Measurements from ENCODE around the gene FOXP2.

Gene FOXP2

DNA sequence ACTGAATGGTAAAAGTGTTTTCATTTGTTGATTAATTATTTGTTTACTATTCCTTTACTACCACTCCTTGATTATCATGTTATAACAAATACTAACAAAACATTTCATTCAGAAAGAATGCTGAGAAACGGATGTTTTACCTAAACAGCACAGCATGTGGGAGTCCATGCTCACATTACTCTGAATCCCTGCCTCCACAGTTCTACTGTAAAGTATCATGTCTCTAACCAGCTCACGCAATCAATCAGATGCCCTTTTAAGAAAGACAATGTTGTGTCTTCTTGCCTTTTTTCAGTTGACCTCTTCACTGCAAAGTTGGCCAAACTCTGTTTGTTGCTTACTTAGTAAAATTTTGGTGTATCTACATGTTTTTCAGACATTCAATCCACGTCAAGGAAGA is 274.8 kb downstream of the FOXP2 start:
- H3K9me3 ChIP-seq (ENCODE audit: control insufficient read depth, insufficient read depth, low read depth, low read length) = no peaks in the 10 kb centered on the region
- no peak overlapping the region for H3K4me3 ChIP-seq (ENCODE audit: low read depth, low read length)
- H3K4me1 ChIP-seq (ENCODE audit: control insufficient read depth, insufficient read depth, low read length) = peaks cover 2% of the 10 kb centered on the region; the same call in 1 of the 2 replicates
- CTCF ChIA-PET = interaction anchor here (0.6 kb wide), 2 partner anchors 241 to 1091 kb away, joined by 3 to 4 read pairs; no protein-coding TSS in a partner anchor
- no peaks in the 10 kb centered on the region for H3K36me3 ChIP-seq (ENCODE audit: control insufficient read depth in 2 of 2, insufficient read depth in 1 of 2, low read length in 2 of 2)
- TF ChIP-seq ZSCAN23 (tag by site-specific recombination; IDR thresholded peaks at IDR 0.05) (no peak), HOXA7 (CRISPR knock-in tag; IDR thresholded peaks at IDR 0.05; ENCODE audit: borderline replicate concordance) (no peak), ZNF211 (tag by site-specific recombination; IDR thresholded peaks at IDR 0.05; ENCODE audit: low read depth) (no peak), ZNF660 (tag by site-specific recombination; IDR thresholded peaks at IDR 0.05) (no peak), ZNF174 (tag by site-specific recombination; IDR thresholded peaks at IDR 0.05) (no peak), ZNF433 (tag by site-specific recombination; IDR thresholded peaks at IDR 0.05; ENCODE audit: low read depth) (no peak), ZNF549 (tag by site-specific recombination; IDR thresholded peaks at IDR 0.05) (no peak), ZNF521 (tag by site-specific recombination; IDR thresholded peaks at IDR 0.05) (no peak), BCL11A (tag by site-specific recombination; IDR thresholded peaks at IDR 0.05; ENCODE audit: low read depth) (no peak), ZNF76 (tag by site-specific recombination; IDR thresholded peaks at IDR 0.05; ENCODE audit: borderline replicate concordance, low read depth) (no peak), SALL2 (tag by site-specific recombination; IDR thresholded peaks at IDR 0.05; ENCODE audit: borderline replicate concordance) (no peak), GLI4 (tag by site-specific recombination; IDR thresholded peaks at IDR 0.05) (no peak), ZXDB (tag by site-specific recombination; IDR thresholded peaks at IDR 0.05) (no peak)
- TF ChIP-seq, protein P1, sequence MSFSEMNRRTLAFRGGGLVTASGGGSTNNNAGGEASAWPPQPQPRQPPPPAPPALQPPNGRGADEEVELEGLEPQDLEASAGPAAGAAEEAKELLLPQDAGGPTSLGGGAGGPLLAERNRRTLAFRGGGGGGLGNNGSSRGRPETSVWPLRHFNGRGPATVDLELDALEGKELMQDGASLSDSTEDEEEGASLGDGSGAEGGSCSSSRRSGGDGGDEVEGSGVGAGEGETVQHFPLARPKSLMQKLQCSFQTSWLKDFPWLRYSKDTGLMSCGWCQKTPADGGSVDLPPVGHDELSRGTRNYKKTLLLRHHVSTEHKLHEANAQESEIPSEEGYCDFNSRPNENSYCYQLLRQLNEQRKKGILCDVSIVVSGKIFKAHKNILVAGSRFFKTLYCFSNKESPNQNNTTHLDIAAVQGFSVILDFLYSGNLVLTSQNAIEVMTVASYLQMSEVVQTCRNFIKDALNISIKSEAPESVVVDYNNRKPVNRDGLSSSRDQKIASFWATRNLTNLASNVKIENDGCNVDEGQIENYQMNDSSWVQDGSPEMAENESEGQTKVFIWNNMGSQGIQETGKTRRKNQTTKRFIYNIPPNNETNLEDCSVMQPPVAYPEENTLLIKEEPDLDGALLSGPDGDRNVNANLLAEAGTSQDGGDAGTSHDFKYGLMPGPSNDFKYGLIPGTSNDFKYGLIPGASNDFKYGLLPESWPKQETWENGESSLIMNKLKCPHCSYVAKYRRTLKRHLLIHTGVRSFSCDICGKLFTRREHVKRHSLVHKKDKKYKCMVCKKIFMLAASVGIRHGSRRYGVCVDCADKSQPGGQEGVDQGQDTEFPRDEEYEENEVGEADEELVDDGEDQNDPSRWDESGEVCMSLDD (tag by site-specific recombination; IDR thresholded peaks at IDR 0.05) = no peak
- TF ChIP-seq, protein P2, sequence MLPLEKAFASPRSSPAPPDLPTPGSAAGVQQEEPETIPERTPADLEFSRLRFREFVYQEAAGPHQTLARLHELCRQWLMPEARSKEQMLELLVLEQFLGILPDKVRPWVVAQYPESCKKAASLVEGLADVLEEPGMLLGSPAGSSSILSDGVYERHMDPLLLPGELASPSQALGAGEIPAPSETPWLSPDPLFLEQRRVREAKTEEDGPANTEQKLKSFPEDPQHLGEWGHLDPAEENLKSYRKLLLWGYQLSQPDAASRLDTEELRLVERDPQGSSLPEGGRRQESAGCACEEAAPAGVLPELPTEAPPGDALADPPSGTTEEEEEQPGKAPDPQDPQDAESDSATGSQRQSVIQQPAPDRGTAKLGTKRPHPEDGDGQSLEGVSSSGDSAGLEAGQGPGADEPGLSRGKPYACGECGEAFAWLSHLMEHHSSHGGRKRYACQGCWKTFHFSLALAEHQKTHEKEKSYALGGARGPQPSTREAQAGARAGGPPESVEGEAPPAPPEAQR (tag by site-specific recombination; IDR thresholded peaks at IDR 0.05) = no peak
- TF ChIP-seq, protein P3, sequence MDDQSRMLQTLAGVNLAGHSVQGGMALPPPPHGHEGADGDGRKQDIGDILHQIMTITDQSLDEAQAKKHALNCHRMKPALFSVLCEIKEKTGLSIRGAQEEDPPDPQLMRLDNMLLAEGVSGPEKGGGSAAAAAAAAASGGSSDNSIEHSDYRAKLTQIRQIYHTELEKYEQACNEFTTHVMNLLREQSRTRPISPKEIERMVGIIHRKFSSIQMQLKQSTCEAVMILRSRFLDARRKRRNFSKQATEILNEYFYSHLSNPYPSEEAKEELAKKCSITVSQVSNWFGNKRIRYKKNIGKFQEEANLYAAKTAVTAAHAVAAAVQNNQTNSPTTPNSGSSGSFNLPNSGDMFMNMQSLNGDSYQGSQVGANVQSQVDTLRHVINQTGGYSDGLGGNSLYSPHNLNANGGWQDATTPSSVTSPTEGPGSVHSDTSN (CRISPR knock-in tag; IDR thresholded peaks at IDR 0.05) = no peak
- TF ChIP-seq, protein P4, sequence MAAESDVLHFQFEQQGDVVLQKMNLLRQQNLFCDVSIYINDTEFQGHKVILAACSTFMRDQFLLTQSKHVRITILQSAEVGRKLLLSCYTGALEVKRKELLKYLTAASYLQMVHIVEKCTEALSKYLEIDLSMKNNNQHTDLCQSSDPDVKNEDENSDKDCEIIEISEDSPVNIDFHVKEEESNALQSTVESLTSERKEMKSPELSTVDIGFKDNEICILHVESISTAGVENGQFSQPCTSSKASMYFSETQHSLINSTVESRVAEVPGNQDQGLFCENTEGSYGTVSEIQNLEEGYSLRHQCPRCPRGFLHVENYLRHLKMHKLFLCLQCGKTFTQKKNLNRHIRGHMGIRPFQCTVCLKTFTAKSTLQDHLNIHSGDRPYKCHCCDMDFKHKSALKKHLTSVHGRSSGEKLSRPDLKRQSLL (tag by site-specific recombination; IDR thresholded peaks at IDR 0.05) = no peak
- no peak overlapping the region for H3K27ac ChIP-seq (ENCODE audit: extremely low read depth, low read depth, low read length)
- POLR2A ChIA-PET = no interaction called here

DNA sequence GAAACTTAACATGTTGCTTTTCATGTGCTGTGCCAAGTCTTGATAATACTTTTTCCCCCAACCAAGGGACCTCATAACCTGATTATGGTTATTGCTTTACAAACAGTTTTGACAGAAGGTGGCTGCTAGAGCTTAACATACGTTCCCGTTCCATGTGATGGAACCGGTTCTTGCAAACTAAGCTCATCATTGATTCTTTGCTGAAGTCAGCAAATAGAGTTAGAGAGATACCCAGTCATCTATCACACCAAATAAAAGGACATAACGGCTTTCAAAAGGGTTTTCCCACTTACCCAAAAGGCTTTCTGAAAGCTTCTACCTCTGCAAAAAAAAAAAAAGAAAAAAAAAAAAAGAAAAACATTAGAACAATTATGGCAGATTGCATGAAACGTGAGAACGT is 277.0 kb downstream of the FOXP2 start:
- POLR2A ChIA-PET = no interaction called here
- Histone ChIP-seq H3K4me1 (ENCODE audit: control insufficient read depth, insufficient read depth, low read length) (peaks cover 2% of the 10 kb centered on the region; the same call in 1 of the 2 replicates), H3K27ac (ENCODE audit: extremely low read depth, low read depth, low read length) (no peak overlapping the region), H3K4me3 (ENCODE audit: low read depth, low read length) (no peak overlapping the region), H3K9me3 (ENCODE audit: control insufficient read depth, insufficient read depth, low read depth, low read length) (no peaks in the 10 kb centered on the region), H3K36me3 (ENCODE audit: control insufficient read depth in 2 of 2, insufficient read depth in 1 of 2, low read length in 2 of 2) (no peaks in the 10 kb centered on the region)
- CTCF ChIA-PET = no interaction called here
- TF ChIP-seq ZNF433 (tag by site-specific recombination; IDR thresholded peaks at IDR 0.05; ENCODE audit: low read depth) (no peak), ZNF311 (tag by site-specific recombination; IDR thresholded peaks at IDR 0.05; ENCODE audit: borderline replicate concordance) (no peak), ZNF629 (tag by site-specific recombination; IDR thresholded peaks at IDR 0.05) (no peak), ZNF555 (tag by site-specific recombination; conservative IDR thresholded peaks at IDR 0.05) (no peak), ZNF223 (tag by site-specific recombination; IDR thresholded peaks at IDR 0.05) (no peak), HOXC10 (CRISPR knock-in tag; IDR thresholded peaks at IDR 0.05) (no peak), ZNF549 (tag by site-specific recombination; IDR thresholded peaks at IDR 0.05) (no peak), ZNF48 (tag by site-specific recombination; IDR thresholded peaks at IDR 0.05) (no peak), ZNF350 (tag by site-specific recombination; IDR thresholded peaks at IDR 0.05) (no peak)
- TF ChIP-seq, protein P5, sequence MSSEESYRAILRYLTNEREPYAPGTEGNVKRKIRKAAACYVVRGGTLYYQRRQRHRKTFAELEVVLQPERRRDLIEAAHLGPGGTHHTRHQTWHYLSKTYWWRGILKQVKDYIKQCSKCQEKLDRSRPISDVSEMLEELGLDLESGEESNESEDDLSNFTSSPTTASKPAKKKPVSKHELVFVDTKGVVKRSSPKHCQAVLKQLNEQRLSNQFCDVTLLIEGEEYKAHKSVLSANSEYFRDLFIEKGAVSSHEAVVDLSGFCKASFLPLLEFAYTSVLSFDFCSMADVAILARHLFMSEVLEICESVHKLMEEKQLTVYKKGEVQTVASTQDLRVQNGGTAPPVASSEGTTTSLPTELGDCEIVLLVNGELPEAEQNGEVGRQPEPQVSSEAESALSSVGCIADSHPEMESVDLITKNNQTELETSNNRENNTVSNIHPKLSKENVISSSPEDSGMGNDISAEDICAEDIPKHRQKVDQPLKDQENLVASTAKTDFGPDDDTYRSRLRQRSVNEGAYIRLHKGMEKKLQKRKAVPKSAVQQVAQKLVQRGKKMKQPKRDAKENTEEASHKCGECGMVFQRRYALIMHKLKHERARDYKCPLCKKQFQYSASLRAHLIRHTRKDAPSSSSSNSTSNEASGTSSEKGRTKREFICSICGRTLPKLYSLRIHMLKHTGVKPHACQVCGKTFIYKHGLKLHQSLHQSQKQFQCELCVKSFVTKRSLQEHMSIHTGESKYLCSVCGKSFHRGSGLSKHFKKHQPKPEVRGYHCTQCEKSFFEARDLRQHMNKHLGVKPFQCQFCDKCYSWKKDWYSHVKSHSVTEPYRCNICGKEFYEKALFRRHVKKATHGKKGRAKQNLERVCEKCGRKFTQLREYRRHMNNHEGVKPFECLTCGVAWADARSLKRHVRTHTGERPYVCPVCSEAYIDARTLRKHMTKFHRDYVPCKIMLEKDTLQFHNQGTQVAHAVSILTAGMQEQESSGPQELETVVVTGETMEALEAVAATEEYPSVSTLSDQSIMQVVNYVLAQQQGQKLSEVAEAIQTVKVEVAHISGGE (tag by site-specific recombination; conservative IDR thresholded peaks at IDR 0.05; ENCODE audit: low read depth) = no peak

Data from HEK293 (cell line).